Mammary epithelial cell (primary cell): ENCODE data around the gene ZNF366.
"Not testable (repeated sequence)": the region's sequence is repeated elsewhere in the genome, so short reads cannot be mapped to it uniquely, and the experiment has no call there.

Experiments used
- CTCF ChIP-seq, 2 donors: IDR thresholded peaks in 1 of 2; conservative IDR thresholded peaks in 1 of 2; 2 replicates each; pipeline ENCODE4 v1.5.1; 2011 to 2012; ENCODE audit warnings: inconsistent platforms in 2 of 2, low read length in 2 of 2, mild to moderate bottlenecking in 2 of 2, control low read depth in 1 of 2, low read depth in 1 of 2; ENCODE audit not compliant: insufficient read depth in 1 of 2; ENCODE audit errors: extremely low read depth in 1 of 2
- EZH2 ChIP-seq: IDR thresholded peaks from 2 replicates; pipeline ENCODE4 v1.6.1; 2012; ENCODE audit warnings: low read length, inconsistent platforms, borderline replicate concordance

GRCh38 chr5:72404771-72405170 is 102.4 kb downstream of the ZNF366 start:
- not testable (repeated sequence) for TF ChIP-seq CTCF (conservative IDR thresholded peaks at IDR 0.05 in 1 of 2, IDR thresholded peaks at IDR 0.05 in 1 of 2; ENCODE audit: extremely low read depth in 1 of 2, insufficient read depth in 1 of 2, low read depth in 1 of 2, low read length in 2 of 2); EZH2
